ENCODE measurements around the gene ADGRG1.

The ADGRG1 gene

GRCh38 chr16:57706717-57707116 lies 78.3 kb downstream of the ADGRG1 start:
- TF ChIP-seq POLR2AphosphoS5 (IDR thresholded peaks at IDR 0.05; ENCODE audit: low read depth, low read length) (no peak), TAF1 (IDR thresholded peaks at IDR 0.05; ENCODE audit: borderline replicate concordance, insufficient read depth, low read length) (no peak), REST (IDR thresholded peaks at IDR 0.05; ENCODE audit: insufficient read depth in 1 of 2, low read depth in 2 of 2, low read length in 2 of 2) (no peak), FOXP2 (optimal IDR thresholded peaks at IDR 0.05; ENCODE audit: borderline replicate concordance, extremely low read depth, extremely low read length, insufficient read depth) (no peak), SIN3A (IDR thresholded peaks at IDR 0.05; ENCODE audit: borderline replicate concordance, insufficient read depth, low read length) (no peak)

GRCh38 chr16:57707331-57707730 lies 78.9 kb downstream of the ADGRG1 start:
- TF ChIP-seq SIN3A (IDR thresholded peaks at IDR 0.05; ENCODE audit: borderline replicate concordance, insufficient read depth, low read length) = no peak
- no peak for TF ChIP-seq REST (IDR thresholded peaks at IDR 0.05; ENCODE audit: insufficient read depth in 1 of 2, low read depth in 2 of 2, low read length in 2 of 2)
- TF ChIP-seq TAF1 (IDR thresholded peaks at IDR 0.05; ENCODE audit: borderline replicate concordance, insufficient read depth, low read length) = no peak
- TF ChIP-seq POLR2AphosphoS5 (IDR thresholded peaks at IDR 0.05; ENCODE audit: low read depth, low read length) = no peak

- no peak for TF ChIP-seq FOXP2 (optimal IDR thresholded peaks at IDR 0.05; ENCODE audit: borderline replicate concordance, extremely low read depth, extremely low read length, insufficient read depth)
- TF ChIP-seq REST (IDR thresholded peaks at IDR 0.05; ENCODE audit: insufficient read depth in 1 of 2, low read depth in 2 of 2, low read length in 2 of 2) = no peak
- no peak for TF ChIP-seq POLR2AphosphoS5 (IDR thresholded peaks at IDR 0.05; ENCODE audit: low read depth, low read length)
- TF ChIP-seq TAF1 (IDR thresholded peaks at IDR 0.05; ENCODE audit: borderline replicate concordance, insufficient read depth, low read length) = no peak
- TF ChIP-seq SIN3A (IDR thresholded peaks at IDR 0.05; ENCODE audit: borderline replicate concordance, insufficient read depth, low read length) = no peak
Observed at GRCh38 chr16:57708168-57708567, 79.7 kb downstream of the ADGRG1 start.

GRCh38 chr16:57709663-57710062 lies 81.2 kb downstream of the ADGRG1 start:
- no peak for TF ChIP-seq REST (IDR thresholded peaks at IDR 0.05; ENCODE audit: insufficient read depth in 1 of 2, low read depth in 2 of 2, low read length in 2 of 2)

- TF ChIP-seq TAF1 (IDR thresholded peaks at IDR 0.05; ENCODE audit: borderline replicate concordance, insufficient read depth, low read length) = no peak
- no peak for TF ChIP-seq SIN3A (IDR thresholded peaks at IDR 0.05; ENCODE audit: borderline replicate concordance, insufficient read depth, low read length)
- no peak for TF ChIP-seq FOXP2 (optimal IDR thresholded peaks at IDR 0.05; ENCODE audit: borderline replicate concordance, extremely low read depth, extremely low read length, insufficient read depth)
- TF ChIP-seq POLR2AphosphoS5 (IDR thresholded peaks at IDR 0.05; ENCODE audit: low read depth, low read length) = no peak
- TF ChIP-seq REST (IDR thresholded peaks at IDR 0.05; ENCODE audit: insufficient read depth in 1 of 2, low read depth in 2 of 2, low read length in 2 of 2) = no peak
Observed at GRCh38 chr16:57711346-57711745, 82.9 kb downstream of the ADGRG1 start.

Measured in PFSK-1 (cell line).